K562 (cell line): Measurements from ENCODE around the gene UCHL1. TPM values are rescaled to one million over a fixed set of nuclear protein-coding genes. Genes with fewer than 3 reads are reported as not detected.

Experiments
- ATAC-seq: fragments of 200-7000 bp; cut with Tn5 transposase; 3 replicates; pipeline ENCODE4 v1.9.1; 2020; ENCODE audit warnings: moderate library complexity
- BruUV-seq: library from RNA; stranded (reverse); fragments of 400-500 nt; replicated peaks from 2 replicates; lab custom pipeline; 2021; lab: Mats Ljungman, UMichigan
- CTCF ChIA-PET: fragments of 300-600 bp; formaldehyde crosslinking; extraction: SDS; loops from one replicate; lab custom pipeline; 2021; ENCODE audit warnings: low intra/inter-chr PET ratio; lab: Yijun Ruan, JAX
- POLR2A ChIA-PET: fragments of 300-600, 350-650 bp; sonication (Branson Sonifier 250); formaldehyde crosslinking; extraction: SDS; loops from one replicate; lab custom pipeline; 2021; ENCODE audit warnings: antibody characterized with exemption, inconsistent platforms; lab: Yijun Ruan, JAX
- DNase-seq, 4 experiments: peaks; one replicate each; pipeline versions ENCODE4 v3.0.0 to v3.0.0-alpha.2; 2011 to 2018; ENCODE audit warnings: low spot score in 3 of 4, mixed read lengths in 3 of 4; ENCODE audit errors: extremely low read depth in 1 of 4
- FAIRE-seq: peaks from 2 replicates; lab custom pipeline; 2011; peaks lifted over from hg19 to GRCh38; lab: Jason Lieb, UNC
- H2AFZ ChIP-seq: 2 replicates; pipeline ENCODE4 v1.6.0; 2011; ENCODE audit warnings: low read depth, low read length, control low read depth, inconsistent platforms
- H3K27ac ChIP-seq: fragments of 200-600 bp; 3 replicates; pipeline ENCODE4 v1.8.0; 2011; ENCODE audit warnings: low read depth, mild to moderate bottlenecking, control low read depth, inconsistent platforms, low read length, moderate library complexity, mixed read lengths; ENCODE audit errors: extremely low read depth
- H3K27me3 ChIP-seq, 2 experiments: fragments of 300-600 bp in 1 of 2; 2 replicates in 1 of 2; 3 replicates in 1 of 2; pipeline versions ENCODE4 v1.6.0 to v1.8.0; 2011; ENCODE audit warnings: inconsistent platforms in 2 of 2, low read length in 2 of 2, mild to moderate bottlenecking in 1 of 2, mixed read lengths in 1 of 2, moderate library complexity in 1 of 2; ENCODE audit not compliant: control insufficient read depth in 2 of 2, insufficient read depth in 2 of 2
- H3K36me3 ChIP-seq: fragments of 300-600 bp; 3 replicates; pipeline ENCODE4 v1.8.0; 2011; ENCODE audit warnings: mild to moderate bottlenecking, low read length, inconsistent platforms; ENCODE audit not compliant: control insufficient read depth, insufficient read depth
- H3K4me1 ChIP-seq, 2 experiments: fragments of 200-600 bp in 1 of 2; replicated peaks in 1 of 2; 2 replicates in 1 of 2; 3 replicates in 1 of 2; pipeline versions ENCODE4 v1.5.1 to v1.8.0; 2011; ENCODE audit warnings: inconsistent platforms in 2 of 2, low read length in 2 of 2, mild to moderate bottlenecking in 1 of 2, mixed read lengths in 1 of 2, moderate library complexity in 1 of 2; ENCODE audit not compliant: control insufficient read depth in 2 of 2, insufficient read depth in 2 of 2
- H3K4me2 ChIP-seq: 2 replicates; pipeline ENCODE4 v1.6.1; 2011; ENCODE audit warnings: low read length, control low read depth, inconsistent platforms, mixed read lengths; ENCODE audit not compliant: insufficient read depth
- H3K4me3 ChIP-seq: fragments of 200-600 bp; sonication (generic), shearing (Covaris generic); 2 replicates; pipeline ENCODE4 v1.5.1; 2016; ENCODE audit warnings: control low read depth, inconsistent platforms
- H3K79me2 ChIP-seq: fragments of 200-600 bp; 3 replicates; pipeline ENCODE4 v1.8.0; 2011; ENCODE audit warnings: low read length, inconsistent platforms; ENCODE audit not compliant: control insufficient read depth, insufficient read depth
- H3K9ac ChIP-seq, 2 experiments: 2 replicates each; pipeline versions ENCODE4 v1.6.0 to v1.6.1; 2011; ENCODE audit warnings: low read depth in 2 of 2, low read length in 2 of 2, control low read depth in 1 of 2, inconsistent platforms in 1 of 2, mild to moderate bottlenecking in 1 of 2, mixed read lengths in 1 of 2; ENCODE audit not compliant: insufficient read depth in 1 of 2
- H3K9me1 ChIP-seq: one replicate; pipeline ENCODE4 v1.6.0; 2011; ENCODE audit warnings: inconsistent platforms, mild to moderate bottlenecking, low read length, moderate library complexity; ENCODE audit not compliant: control insufficient read depth, insufficient read depth
- H3K9me3 ChIP-seq: replicated peaks from 2 replicates; pipeline ENCODE4 v1.5.1; 2011; ENCODE audit warnings: low read depth, low read length, inconsistent platforms; ENCODE audit not compliant: control insufficient read depth, insufficient read depth
- H4K20me1 ChIP-seq: replicated peaks from 2 replicates; pipeline ENCODE4 v1.6.1; 2011; ENCODE audit warnings: low read length, inconsistent platforms, mixed read lengths; ENCODE audit not compliant: control insufficient read depth, insufficient read depth
- ESRRB ChIP-seq: fragments of 250-450 bp; sonication (Bioruptor Pico); IDR thresholded peaks from 2 replicates; pipeline ENCODE4 v1.5.0; 2020; ENCODE audit warnings: mild to moderate bottlenecking, moderate library complexity, borderline replicate concordance
- FOXP1 ChIP-seq: sonication (generic); formaldehyde crosslinking; IDR thresholded peaks from 2 replicates; pipeline ENCODE4 v1.8.0; 2022; ENCODE audit warnings: mild to moderate bottlenecking, missing genetic modification reagents
- POLR2A ChIP-seq: fragments of 450-650 bp; conservative IDR thresholded peaks from 2 replicates; pipeline ENCODE4 v1.6.1; 2016
- RBM17 ChIP-seq: fragments of 200-400 bp; formaldehyde crosslinking; IDR thresholded peaks from 2 replicates; pipeline ENCODE4 v1.6.1; 2017; ENCODE audit warnings: low read depth, mild to moderate bottlenecking, low read length, borderline replicate concordance
- RBM34 ChIP-seq: fragments of 200-400 bp; formaldehyde crosslinking; IDR thresholded peaks from 2 replicates; pipeline ENCODE4 v1.6.1; 2018; ENCODE audit warnings: low read length, borderline replicate concordance; ENCODE audit not compliant: insufficient read depth
- TAF7 ChIP-seq: fragments of 450-650 bp; IDR thresholded peaks from 2 replicates; pipeline ENCODE4 v1.6.1; 2016; ENCODE audit warnings: missing genetic modification characterization, missing compliant biosample characterization
- TGIF2 ChIP-seq: sonication (generic); formaldehyde crosslinking; IDR thresholded peaks from 2 replicates; pipeline ENCODE4 v1.8.1; 2022; ENCODE audit warnings: mild to moderate bottlenecking, missing genetic modification reagents, moderate library complexity
- THAP7 ChIP-seq: fragments of 250-450 bp; sonication (Bioruptor Pico); IDR thresholded peaks from 2 replicates; pipeline ENCODE4 v1.5.0; 2021
- USF2 ChIP-seq: sonication (generic); formaldehyde crosslinking; IDR thresholded peaks from 2 replicates; pipeline ENCODE4 v1.5.0; 2020; ENCODE audit warnings: missing genetic modification reagents
- WGBS: fragments of 100-300 bp; shearing (Covaris generic); methylation state at CpG from one replicate; pipeline ENCODE4 v1.1.6; 2016; ENCODE audit warnings: low coverage, mixed read lengths; ENCODE audit not compliant: insufficient coverage; ENCODE audit errors: missing lambda C conversion rate; 5-methylcytosine and 5-hydroxymethylcytosine counted together
- in situ Hi-C: fragments of 300-500 bp; cut with MboI; formaldehyde crosslinking; loops from 4 replicates; pipeline ENCODE4 v1.15.0; 2018; ENCODE audit warnings: inconsistent platforms, mixed read lengths
- intact Hi-C: fragments of 100-400 bp; cut with micrococcal nuclease; formaldehyde crosslinking; loops from 2 replicates; pipeline ENCODE4 v1.14.2; 2022
- polyA plus RNA-seq, 8 experiments: library from polyadenylated mRNA; depleted of rRNA in 4 of 8; stranded (reverse) in 5 of 8; unstranded in 3 of 8; fragments of >200 nt; fragmentation: Nextera tagmentation in 2 of 8; fragmentation: Illumina TruSeq in 1 of 8; extraction: Ambion mirVana in 2 of 8; extraction: Trizol in 1 of 8; gene quantifications; 2 replicates each; pipeline versions ENCODE4 v1.2.1 to v1.2.3, GENCODE V29; 2011 to 2014; ENCODE audit warnings: inconsistent platforms in 1 of 8, missing spikeins in 1 of 8
- total RNA-seq, 7 experiments: library from RNA; depleted of rRNA in 6 of 7; stranded (reverse); fragments of >200 nt in 6 of 7; fragmentation: Illumina TruSeq in 2 of 7; extraction: Trizol in 2 of 7; gene quantifications; 2 replicates each; pipeline versions ENCODE4 v1.2.1 to v1.2.3, GENCODE V29; 2011 to 2021; ENCODE audit warnings: low replicate concordance in 1 of 7

The UCHL1 gene
- total and polyA plus RNA-seq, 9 of the 15 experiments (the other 6 are each of a cell fraction or from before 2014, with no cell fraction given): 0.42 TPM; not detected in 8

GRCh38 chr4:41303372-41304118 is 46.8 kb downstream of the UCHL1 start:
- no peak for ATAC-seq
- H3K4me1 ChIP-seq: no peaks in the 10 kb centered on the region
- no peaks in the 10 kb centered on the region for H3K9me3 ChIP-seq
- CTCF ChIA-PET: no interaction called here
- no peak for TF ChIP-seq TAF7 (tag)
- TF ChIP-seq THAP7: no peak
- no peak for TF ChIP-seq USF2
- TF ChIP-seq ESRRB (CRISPR knock-in tag): no peak
- no peak for TF ChIP-seq RBM17
- TF ChIP-seq TGIF2 (CRISPR knock-in tag): no peak
- no peak for TF ChIP-seq FOXP1 (CRISPR knock-in tag)
- TF ChIP-seq RBM34: no peak
- no peak for TF ChIP-seq POLR2A
- TF ChIP-seq, all 486 proteins: peak for 0
- BruUV-seq: no TSS peak
- H2AFZ ChIP-seq: no peak overlapping the region
- H3K9ac ChIP-seq: no peak overlapping the region
- WGBS: 0% methylated on average over 3 of the region's 3 CpGs
- H3K9me1 ChIP-seq: no peaks in the 10 kb centered on the region
- no peak overlapping the region for H3K4me3 ChIP-seq
- H3K27me3 ChIP-seq: no peaks in the 10 kb centered on the region; a peak in 1 of 5 replicates
- no peaks in the 10 kb centered on the region for H4K20me1 ChIP-seq
- intact Hi-C loops: no loop called here
- no peak overlapping the region for H3K4me2 ChIP-seq
- in situ Hi-C loops: no loop called here
- POLR2A ChIA-PET: no interaction called here
- DNase-seq (no peak), FAIRE-seq (no peak)
- no peaks in the 10 kb centered on the region for H3K36me3 ChIP-seq
- H3K27ac ChIP-seq: no peak overlapping the region
- no peaks in the 10 kb centered on the region for H3K79me2 ChIP-seq
